ENCODE results near the gene IFT27.
"Not testable (repeated sequence)": the region's sequence is repeated elsewhere in the genome, so short reads cannot be mapped to it uniquely, and the experiment has no call there.

Gene IFT27

GRCh38 chr22:36737776-36738175, 38.1 kb downstream of the IFT27 start:
- no peak overlapping the region for H3K4me3 ChIP-seq (ENCODE audit: low read depth, low read length)
- no peak for TF ChIP-seq CTCF (IDR thresholded peaks at IDR 0.05; ENCODE audit: low read depth, low read length)

GRCh38 chr22:36736701-36737320, 39.1 kb downstream of the IFT27 start:
- no peak overlapping the region for H3K4me3 ChIP-seq (ENCODE audit: low read depth, low read length)
- no peak for TF ChIP-seq CTCF (IDR thresholded peaks at IDR 0.05; ENCODE audit: low read depth, low read length)

- TF ChIP-seq CTCF (IDR thresholded peaks at IDR 0.05; ENCODE audit: low read depth, low read length) = no peak
- no peak overlapping the region for H3K4me3 ChIP-seq (ENCODE audit: low read depth, low read length)
Observed at GRCh38 chr22:36734171-36735058, 41.5 kb downstream of the IFT27 start.

GRCh38 chr22:36733271-36733670, 42.6 kb downstream of the IFT27 start:
- TF ChIP-seq CTCF (IDR thresholded peaks at IDR 0.05; ENCODE audit: low read depth, low read length) = no peak
- H3K4me3 ChIP-seq (ENCODE audit: low read depth, low read length) = no peak overlapping the region

- H3K4me3 ChIP-seq (ENCODE audit: low read depth, low read length) = no peak overlapping the region
- no peak for TF ChIP-seq CTCF (IDR thresholded peaks at IDR 0.05; ENCODE audit: low read depth, low read length)
Observed at GRCh38 chr22:36732609-36733008, 43.3 kb downstream of the IFT27 start.

GRCh38 chr22:36731916-36732315, 44.0 kb downstream of the IFT27 start:
- TF ChIP-seq CTCF (IDR thresholded peaks at IDR 0.05; ENCODE audit: low read depth, low read length) = no peak
- H3K4me3 ChIP-seq (ENCODE audit: low read depth, low read length) = no peak overlapping the region

- not testable (repeated sequence) for H3K4me3 ChIP-seq (ENCODE audit: low read depth, low read length)
Observed at GRCh38 chr22:36731321-36731720, 44.6 kb downstream of the IFT27 start.
